Left lung (tissue), 10 donors: ENCODE results near the gene ASXL2. TPM values are rescaled to one million over a fixed set of nuclear protein-coding genes. Genes with fewer than 3 reads are reported as not detected.

Source experiments
- ATAC-seq: fragments of 200-7000 bp; cut with Tn5 transposase; one replicate; pipeline ENCODE4 v1.9.1; 2020; ENCODE audit warnings: moderate library complexity
- DNase-seq, 4 donors: peaks; one replicate each; pipeline ENCODE4 v3.0.0-alpha.2; 2013 to 2020
- H3K27ac ChIP-seq, 2 donors: fragments of 200-600 bp; sonication (generic) in 1 of 2; one replicate each; pipeline versions ENCODE4 v1.5.0 to v1.8.0; 2020 to 2021
- H3K27me3 ChIP-seq, 2 donors: fragments of 200-600 bp; sonication (generic) in 1 of 2; one replicate each; pipeline versions ENCODE4 v1.5.0 to v1.8.0; 2020 to 2021
- H3K36me3 ChIP-seq, 2 donors: fragments of 200-600 bp; sonication (generic) in 1 of 2; one replicate each; pipeline versions ENCODE4 v1.5.0 to v1.8.0; 2020 to 2021
- H3K4me1 ChIP-seq, 2 donors: fragments of 200-600 bp; one replicate each; pipeline ENCODE4 v1.8.0; 2021
- H3K4me3 ChIP-seq, 2 donors: fragments of 200-600 bp; sonication (generic) in 1 of 2; one replicate each; pipeline versions ENCODE4 v1.5.0 to v1.8.0; 2020 to 2021; ENCODE audit warnings: mild to moderate bottlenecking in 1 of 2
- H3K9me3 ChIP-seq, 2 donors: fragments of 200-600 bp; sonication (generic) in 1 of 2; one replicate each; pipeline versions ENCODE4 v1.5.0 to v1.8.0; 2020 to 2021
- intact Hi-C, 2 donors: fragments of 100-400 bp; cut with DNase I; formaldehyde crosslinking; loops; one replicate each; pipeline versions ENCODE4 v1.11.2 to v1.14.2; 2022
- polyA plus RNA-seq, 6 donors: library from polyadenylated mRNA; unstranded; fragments of 120-200 nt; gene quantifications; one replicate each; pipeline ENCODE4 v1.2.1, GENCODE V29; 2013; ENCODE audit not compliant: insufficient read length in 6 of 6
- total RNA-seq, 2 donors: library from RNA; stranded (reverse); fragmentation: NEBNext Ultra II Directional; extraction: Animal tissue kit (Norgen Biotek cat#: 25700); gene quantifications; one replicate each; pipeline ENCODE4 v1.2.1, GENCODE V29; 2021
- TF ChIP-seq, protein P1 (sequence below), 2 donors: fragments of 200-600 bp; sonication (generic) in 1 of 2; IDR thresholded peaks; one replicate each; pipeline versions ENCODE4 v1.5.0 to v1.8.0; 2021; ENCODE audit warnings: antibody characterized with exemption in 2 of 2
- donor health status: DM: no; HTN: yes; CAD: no.
- donor health status: DM: no; HTN: no; CAD: no.

Gene ASXL2
- total and polyA plus RNA-seq, 8 donors = 17.7 to 33.4 (median 19.4) TPM

- Histone ChIP-seq H3K36me3 (peaks cover 0 to 17% of the 10 kb centered on the region in 2 donors), H3K4me1 (peaks cover 0 to 3% of the 10 kb centered on the region in 2 donors), H3K9me3 (no peaks in the 10 kb centered on the region), H3K27me3 (no peaks in the 10 kb centered on the region), H3K4me3 (no peak overlapping the region), H3K27ac (no peak overlapping the region)
- TF ChIP-seq, protein P1, sequence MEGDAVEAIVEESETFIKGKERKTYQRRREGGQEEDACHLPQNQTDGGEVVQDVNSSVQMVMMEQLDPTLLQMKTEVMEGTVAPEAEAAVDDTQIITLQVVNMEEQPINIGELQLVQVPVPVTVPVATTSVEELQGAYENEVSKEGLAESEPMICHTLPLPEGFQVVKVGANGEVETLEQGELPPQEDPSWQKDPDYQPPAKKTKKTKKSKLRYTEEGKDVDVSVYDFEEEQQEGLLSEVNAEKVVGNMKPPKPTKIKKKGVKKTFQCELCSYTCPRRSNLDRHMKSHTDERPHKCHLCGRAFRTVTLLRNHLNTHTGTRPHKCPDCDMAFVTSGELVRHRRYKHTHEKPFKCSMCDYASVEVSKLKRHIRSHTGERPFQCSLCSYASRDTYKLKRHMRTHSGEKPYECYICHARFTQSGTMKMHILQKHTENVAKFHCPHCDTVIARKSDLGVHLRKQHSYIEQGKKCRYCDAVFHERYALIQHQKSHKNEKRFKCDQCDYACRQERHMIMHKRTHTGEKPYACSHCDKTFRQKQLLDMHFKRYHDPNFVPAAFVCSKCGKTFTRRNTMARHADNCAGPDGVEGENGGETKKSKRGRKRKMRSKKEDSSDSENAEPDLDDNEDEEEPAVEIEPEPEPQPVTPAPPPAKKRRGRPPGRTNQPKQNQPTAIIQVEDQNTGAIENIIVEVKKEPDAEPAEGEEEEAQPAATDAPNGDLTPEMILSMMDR (IDR thresholded peaks at IDR 0.05) = no peak
- ATAC-seq (no peak), DNase-seq (no peak)
- intact Hi-C loops = no loop called here
Observed at GRCh38 chr2:25790074-25790790, 88.1 kb downstream of the ASXL2 start.

DNA sequence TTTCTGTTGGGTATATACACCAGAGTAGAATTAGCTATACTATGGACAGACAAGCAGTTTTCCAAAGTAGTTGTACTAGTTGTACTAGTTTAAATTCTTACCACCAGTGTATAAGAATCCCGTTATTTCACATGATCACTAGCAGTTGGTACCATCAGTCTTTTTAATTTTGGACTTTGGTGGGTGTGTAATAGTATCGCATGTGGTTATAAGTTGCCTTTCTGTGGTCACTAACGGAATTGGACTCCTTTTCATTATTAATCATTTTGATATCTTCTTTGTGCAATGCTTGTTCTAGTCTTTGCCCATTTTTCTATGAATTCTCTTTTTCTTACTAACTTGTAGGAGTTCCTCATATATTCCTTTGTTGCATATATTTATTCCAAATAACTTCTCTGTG lies 89.8 kb downstream of the ASXL2 start:
- Histone ChIP-seq H3K36me3 (peaks cover 0 to 26% of the 10 kb centered on the region in 2 donors), H3K4me1 (no peaks in the 10 kb centered on the region), H3K9me3 (no peaks in the 10 kb centered on the region), H3K27me3 (no peaks in the 10 kb centered on the region), H3K4me3 (no peak overlapping the region), H3K27ac (no peak overlapping the region)
- TF ChIP-seq, protein P1 (IDR thresholded peaks at IDR 0.05) = no peak
- no peak for ATAC-seq
- intact Hi-C loops = no loop called here
- DNase-seq = no peak

- Histone ChIP-seq H3K27me3 (no peaks in the 10 kb centered on the region), H3K4me3 (no peak overlapping the region), H3K27ac (no peak overlapping the region), H3K4me1 (no peaks in the 10 kb centered on the region), H3K36me3 (peaks cover 0 to 32% of the 10 kb centered on the region in 2 donors), H3K9me3 (no peaks in the 10 kb centered on the region)
- intact Hi-C loops = no loop called here
- peak; percentile 63 for ATAC-seq
- no peak for DNase-seq
- TF ChIP-seq, protein P1 (IDR thresholded peaks at IDR 0.05) = no peak
Observed at GRCh38 chr2:25787020-25787419, 91.3 kb downstream of the ASXL2 start.

GRCh38 chr2:25784404-25784803 lies 93.9 kb downstream of the ASXL2 start:
- Histone ChIP-seq H3K27me3 (no peaks in the 10 kb centered on the region), H3K36me3 (peaks cover 0 to 36% of the 10 kb centered on the region in 2 donors), H3K9me3 (no peaks in the 10 kb centered on the region), H3K27ac (no peak overlapping the region), H3K4me3 (no peak overlapping the region), H3K4me1 (no peaks in the 10 kb centered on the region)
- ATAC-seq (no peak), DNase-seq (no peak)
- TF ChIP-seq, protein P1 (IDR thresholded peaks at IDR 0.05) = no peak
- intact Hi-C loops = no loop called here

- intact Hi-C loops = no loop called here
- DNase-seq (no peak), ATAC-seq (no peak)
- Histone ChIP-seq H3K27ac (no peak overlapping the region), H3K27me3 (no peaks in the 10 kb centered on the region), H3K36me3 (peaks cover 0 to 4% of the 10 kb centered on the region in 2 donors), H3K4me1 (no peaks in the 10 kb centered on the region), H3K9me3 (no peaks in the 10 kb centered on the region), H3K4me3 (no peak overlapping the region)
- TF ChIP-seq, protein P1 (IDR thresholded peaks at IDR 0.05) = no peak
Observed at GRCh38 chr2:25777077-25777476, 101.2 kb downstream of the ASXL2 start.
